Measurements from ENCODE around the gene USO1. TPM values are rescaled to one million over a fixed set of nuclear protein-coding genes. Genes with fewer than 3 reads are reported as not detected.

USO1 gene
- total and polyA plus RNA-seq, 7 donors: 49.5 to 224 (median 175) TPM

DNA sequence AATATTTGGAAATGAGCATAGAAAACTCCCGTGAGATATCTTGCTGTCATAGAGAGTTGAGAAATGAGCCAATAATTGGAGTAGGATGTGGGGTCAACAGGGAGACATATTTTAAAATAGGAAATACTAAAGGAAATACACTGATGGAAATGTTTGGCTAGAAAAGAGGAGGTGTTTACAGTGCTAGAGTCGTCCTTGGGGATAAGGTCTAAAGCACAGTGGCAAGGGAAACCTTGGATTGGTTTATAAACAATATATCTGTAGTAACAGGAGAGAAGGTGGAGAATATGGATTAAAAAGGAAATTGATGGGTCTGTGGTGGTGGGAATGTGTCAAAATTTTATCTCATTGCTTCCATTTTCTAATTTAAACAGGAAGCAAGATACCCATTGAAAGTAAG is 95.8 kb downstream of the USO1 start:
- Histone ChIP-seq H3K4me1 (peaks cover 5% of the 10 kb centered on the region), H3K9me3 (no peaks in the 10 kb centered on the region), H3K27me3 (ENCODE audit: insufficient read depth in 3 of 3, low read length in 2 of 3) (no peaks in the 10 kb centered on the region), H3K27ac (no peak overlapping the region), H3K4me3 (no peak overlapping the region), H3K36me3 (ENCODE audit: insufficient read depth in 1 of 2, low read depth in 1 of 2) (peaks cover under 1 to 17% of the 10 kb centered on the region in 2 donors)
- ATAC-seq: no peak
- intact Hi-C loops (cut with DNase I): no loop called here
- no peak for DNase-seq
- WGBS, 3 donors: 50 to 55% (median 53%) methylated on average over 2 of the region's 2 CpGs
- TF ChIP-seq CTCF (IDR thresholded peaks at IDR 0.05): no peak

DNA sequence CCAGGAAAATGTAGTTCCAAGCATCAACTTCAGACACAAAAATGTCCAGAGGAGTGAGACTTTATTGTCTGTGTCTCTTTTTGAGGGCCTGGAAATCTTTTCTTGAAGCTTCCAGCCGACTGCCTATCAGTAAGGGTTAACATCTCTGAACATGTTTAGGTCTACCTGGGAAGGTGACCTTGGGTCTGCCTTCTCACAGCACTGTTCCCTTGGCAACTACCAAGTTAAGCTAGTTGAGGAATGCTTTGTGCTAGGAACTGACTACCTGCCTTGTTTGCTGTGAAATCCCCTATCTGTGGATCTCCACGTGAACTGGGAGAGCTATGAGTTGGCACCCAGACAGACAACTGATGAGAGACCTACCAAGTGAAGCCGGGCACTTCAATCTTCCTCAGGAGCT is 96.3 kb downstream of the USO1 start:
- H3K9me3 ChIP-seq: no peaks in the 10 kb centered on the region
- no peak for ATAC-seq
- no peak for DNase-seq
- no peak overlapping the region for H3K4me3 ChIP-seq
- intact Hi-C loops (cut with DNase I): no loop called here
- 76 to 87% (median 76%) methylated on average over 3 of the region's 3 CpGs for WGBS, 3 donors
- no peaks in the 10 kb centered on the region for H3K27me3 ChIP-seq (ENCODE audit: insufficient read depth in 3 of 3, low read length in 2 of 3)
- H3K4me1 ChIP-seq: peaks cover 5% of the 10 kb centered on the region
- H3K27ac ChIP-seq: no peak overlapping the region
- peaks cover 0 to 13% of the 10 kb centered on the region in 2 donors for H3K36me3 ChIP-seq (ENCODE audit: insufficient read depth in 1 of 2, low read depth in 1 of 2)
- no peak for TF ChIP-seq CTCF (IDR thresholded peaks at IDR 0.05)

DNA sequence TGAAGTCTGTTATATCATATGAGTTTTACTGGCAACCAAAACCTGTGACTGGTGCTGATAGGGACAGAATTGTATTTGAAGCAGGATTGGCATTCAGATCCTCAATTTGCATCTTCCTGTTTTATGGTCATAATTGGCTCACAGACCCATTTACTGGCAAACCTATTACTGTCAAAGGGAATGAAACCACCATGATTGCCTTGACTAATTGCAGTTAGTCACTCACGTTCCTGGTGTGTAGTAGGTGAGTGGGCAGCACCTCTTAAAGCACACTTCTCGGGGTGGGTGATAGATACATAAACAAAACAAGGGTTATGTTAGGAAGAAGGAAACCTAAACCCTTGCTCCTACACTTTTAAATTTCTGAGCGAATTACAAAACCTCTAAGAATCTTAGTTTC is 96.8 kb downstream of the USO1 start:
- no peak for ATAC-seq
- H3K27ac ChIP-seq: no peak overlapping the region

DNA sequence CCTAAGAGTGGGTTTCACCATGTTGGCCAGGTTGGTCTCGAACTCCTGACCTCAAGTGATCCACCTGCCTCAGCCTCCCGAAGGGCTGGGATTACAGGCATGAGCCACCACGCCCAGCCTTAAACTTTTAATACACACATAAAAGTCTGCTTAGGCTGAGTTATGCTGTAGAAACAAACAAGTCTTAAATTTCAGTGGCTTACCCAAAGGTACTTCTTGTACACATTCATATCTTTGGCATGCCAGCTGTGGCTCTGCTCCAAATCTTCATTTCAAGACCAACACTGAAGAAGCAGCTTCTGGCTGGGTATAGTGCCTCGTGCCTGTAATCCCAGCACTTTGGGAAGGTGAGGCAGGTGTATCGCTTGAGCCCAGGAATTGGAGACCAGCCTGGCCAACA is 97.6 kb downstream of the USO1 start:
- no peak for DNase-seq
- 47 to 88% (median 65%) methylated on average over 5 of the region's 5 CpGs for WGBS, 3 donors
- Histone ChIP-seq H3K36me3 (ENCODE audit: insufficient read depth in 1 of 2, low read depth in 1 of 2) (peaks cover 0 to 2% of the 10 kb centered on the region in 2 donors), H3K4me3 (no peak overlapping the region), H3K27me3 (ENCODE audit: insufficient read depth in 3 of 3, low read length in 2 of 3) (no peaks in the 10 kb centered on the region), H3K9me3 (no peaks in the 10 kb centered on the region), H3K4me1 (peaks cover 5% of the 10 kb centered on the region), H3K27ac (no peak overlapping the region)
- intact Hi-C loops (cut with DNase I): no loop called here
- ATAC-seq: peak in 2 of 4 donors; percentile 24 to 71
- TF ChIP-seq CTCF (IDR thresholded peaks at IDR 0.05): no peak

More for the DNA sequence above, 96.8 kb downstream of the USO1 start:
- H3K27me3 ChIP-seq (ENCODE audit: insufficient read depth in 3 of 3, low read length in 2 of 3): no peaks in the 10 kb centered on the region
- WGBS, 3 donors: 78 to 83% (median 82%) methylated on average over 3 of the region's 3 CpGs
- H3K4me3 ChIP-seq: no peak overlapping the region
- H3K36me3 ChIP-seq (ENCODE audit: insufficient read depth in 1 of 2, low read depth in 1 of 2): peaks cover 0 to 9% of the 10 kb centered on the region in 2 donors
- DNase-seq: no peak
- H3K4me1 ChIP-seq: peaks cover 5% of the 10 kb centered on the region
- intact Hi-C loops (cut with DNase I): no loop called here
- no peak for TF ChIP-seq CTCF (IDR thresholded peaks at IDR 0.05)
- H3K9me3 ChIP-seq: no peaks in the 10 kb centered on the region

GRCh38 chr4:75822416-75822815 is 98.0 kb downstream of the USO1 start:
- intact Hi-C loops (cut with DNase I): no loop called here
- ATAC-seq: peak in 2 of 4 donors; percentile 16 to 37
- no peak for TF ChIP-seq CTCF (IDR thresholded peaks at IDR 0.05)

More at GRCh38 chr4:75822416-75822815, 98.0 kb downstream of the USO1 start:
- Histone ChIP-seq H3K4me3 (no peak overlapping the region), H3K9me3 (no peaks in the 10 kb centered on the region), H3K36me3 (ENCODE audit: insufficient read depth in 1 of 2, low read depth in 1 of 2) (no peaks in the 10 kb centered on the region), H3K27ac (no peak overlapping the region), H3K4me1 (peaks cover 5% of the 10 kb centered on the region), H3K27me3 (ENCODE audit: insufficient read depth in 3 of 3, low read length in 2 of 3) (no peaks in the 10 kb centered on the region)
- WGBS, 3 donors: 58 to 84% (median 77%) methylated on average over 5 of the region's 5 CpGs
- no peak for DNase-seq

Data from psoas muscle (tissue), 8 donors.